ENCODE results near the gene ZNF768. TPM values are rescaled to one million over a fixed set of nuclear protein-coding genes. Genes with fewer than 3 reads are reported as not detected.
"Not testable (repeated sequence)": the region's sequence is repeated elsewhere in the genome, so short reads cannot be mapped to it uniquely, and the experiment has no call there.

The ZNF768 gene
- total RNA-seq, 1 donor from 2014 or later, result 30.7 TPM

DNA sequence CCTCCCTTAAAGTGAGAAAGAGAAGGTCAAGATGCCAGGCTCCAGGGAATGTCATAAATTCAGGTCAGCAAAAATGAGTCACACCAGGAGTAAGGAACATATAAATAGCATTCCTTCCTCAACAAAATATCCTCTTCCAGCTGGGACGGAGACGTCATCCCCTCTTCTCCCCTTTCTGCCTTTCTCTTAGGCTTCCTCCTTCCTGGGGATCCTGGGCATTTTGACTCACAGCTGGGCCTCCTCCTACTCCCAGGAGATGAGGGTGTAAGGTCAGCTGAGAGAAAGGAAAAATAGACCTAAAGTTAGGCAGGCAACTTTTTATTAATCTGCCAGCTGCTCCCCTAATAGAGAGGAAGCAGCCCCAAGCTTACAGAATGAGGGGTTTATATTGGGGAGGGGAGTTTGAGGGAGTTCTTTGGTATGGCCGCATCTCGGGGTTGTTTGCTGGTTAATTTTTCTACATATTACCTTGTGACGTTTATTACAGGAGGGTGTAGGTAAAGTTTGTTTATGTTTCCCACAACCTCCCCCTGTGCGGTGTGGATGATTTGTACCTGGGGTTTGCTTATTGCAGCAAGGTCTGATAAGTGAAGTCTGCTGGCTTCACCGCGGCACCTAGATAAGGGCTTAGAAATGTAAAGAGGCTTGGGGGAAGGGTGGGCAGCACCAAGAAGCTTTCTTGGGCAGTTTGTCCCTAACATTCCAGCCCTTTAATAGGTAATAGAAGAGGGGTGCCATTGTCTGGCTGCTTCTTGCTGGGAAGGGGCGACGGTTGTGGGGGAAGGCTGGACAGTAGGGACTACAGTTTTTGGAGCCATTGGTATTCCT is 15.3 kb upstream of the ZNF768 start:
- Histone ChIP-seq H3K4me1 (no peaks in the 10 kb centered on the region), H3K36me3 (no peaks in the 10 kb centered on the region), H3K4me3 (no peak overlapping the region), H3K9me3 (no peaks in the 10 kb centered on the region), H3K27me3 (no peaks in the 10 kb centered on the region), H3K27ac (no peak overlapping the region)
- intact Hi-C loops (cut with DNase I), result no loop called here
- TF ChIP-seq, protein P1, sequence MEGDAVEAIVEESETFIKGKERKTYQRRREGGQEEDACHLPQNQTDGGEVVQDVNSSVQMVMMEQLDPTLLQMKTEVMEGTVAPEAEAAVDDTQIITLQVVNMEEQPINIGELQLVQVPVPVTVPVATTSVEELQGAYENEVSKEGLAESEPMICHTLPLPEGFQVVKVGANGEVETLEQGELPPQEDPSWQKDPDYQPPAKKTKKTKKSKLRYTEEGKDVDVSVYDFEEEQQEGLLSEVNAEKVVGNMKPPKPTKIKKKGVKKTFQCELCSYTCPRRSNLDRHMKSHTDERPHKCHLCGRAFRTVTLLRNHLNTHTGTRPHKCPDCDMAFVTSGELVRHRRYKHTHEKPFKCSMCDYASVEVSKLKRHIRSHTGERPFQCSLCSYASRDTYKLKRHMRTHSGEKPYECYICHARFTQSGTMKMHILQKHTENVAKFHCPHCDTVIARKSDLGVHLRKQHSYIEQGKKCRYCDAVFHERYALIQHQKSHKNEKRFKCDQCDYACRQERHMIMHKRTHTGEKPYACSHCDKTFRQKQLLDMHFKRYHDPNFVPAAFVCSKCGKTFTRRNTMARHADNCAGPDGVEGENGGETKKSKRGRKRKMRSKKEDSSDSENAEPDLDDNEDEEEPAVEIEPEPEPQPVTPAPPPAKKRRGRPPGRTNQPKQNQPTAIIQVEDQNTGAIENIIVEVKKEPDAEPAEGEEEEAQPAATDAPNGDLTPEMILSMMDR (IDR thresholded peaks at IDR 0.05), result no peak
- TF ChIP-seq POLR2AphosphoS5 (IDR thresholded peaks at IDR 0.05; ENCODE audit: insufficient read depth in 1 of 2, low read depth in 1 of 2) (no peak), POLR2A (IDR thresholded peaks at IDR 0.05) (no peak)
- no peak for DNase-seq (ENCODE audit: extremely low spot score in 2 of 2)

- H3K4me1 ChIP-seq; intact Hi-C loops (cut with DNase I); H3K36me3 ChIP-seq: not testable (repeated sequence)
These were observed 14.6 kb upstream of the ZNF768 start for GRCh38 chr16:30540916-30541464.

DNA sequence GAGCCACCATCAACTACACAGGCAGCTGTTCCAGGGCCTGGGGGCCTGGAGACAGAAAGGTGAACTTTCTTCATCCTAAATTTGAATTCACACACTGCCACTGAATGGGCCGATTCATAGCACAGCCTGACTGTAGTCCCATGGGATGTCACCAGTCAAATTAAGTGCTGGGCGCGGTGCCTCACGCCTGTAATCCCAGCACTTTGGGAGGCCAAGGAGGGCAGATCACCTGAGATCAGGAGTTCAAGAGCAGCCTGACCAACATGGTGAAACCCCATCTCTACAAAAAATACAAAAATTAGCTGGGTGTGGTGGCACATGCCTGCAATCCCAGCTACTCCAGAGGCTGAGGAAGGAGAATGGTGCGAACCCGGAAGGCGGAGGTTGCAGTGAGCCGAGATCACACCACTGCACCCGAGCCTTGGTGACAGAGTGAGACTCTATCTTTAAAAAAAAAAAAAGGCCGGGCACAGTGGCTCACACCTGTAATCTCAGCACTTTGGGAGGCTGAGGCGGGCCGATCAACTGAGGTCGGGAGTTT is 13.7 kb upstream of the ZNF768 start:
- H3K27ac ChIP-seq; H3K27me3 ChIP-seq; H3K4me3 ChIP-seq; H3K36me3 ChIP-seq; DNase-seq (ENCODE audit: extremely low spot score in 2 of 2); H3K9me3 ChIP-seq: not testable (repeated sequence)
- intact Hi-C loops (cut with DNase I), result loop anchor here (5.0 to 10.0 kb wide), 3 partner anchors 45 to 463 kb away; partner anchors contain the start of genes PPP4C, SEPHS2 and ZNF785
- H3K4me1 ChIP-seq, result peaks cover 14% of the 10 kb centered on the region

More at GRCh38 chr16:30540916-30541464, 14.6 kb upstream of the ZNF768 start:
- not testable (repeated sequence) for DNase-seq (ENCODE audit: extremely low spot score in 2 of 2); H3K27me3 ChIP-seq; H3K9me3 ChIP-seq; H3K4me3 ChIP-seq; H3K27ac ChIP-seq

GRCh38 chr16:30539000-30539964 is 12.9 kb upstream of the ZNF768 start:
- Histone ChIP-seq H3K4me1 (peaks cover 15% of the 10 kb centered on the region), H3K36me3 (no peaks in the 10 kb centered on the region), H3K27ac (no peak overlapping the region), H3K9me3 (no peaks in the 10 kb centered on the region), H3K4me3 (no peak overlapping the region), H3K27me3 (no peaks in the 10 kb centered on the region)
- DNase-seq (ENCODE audit: extremely low spot score in 2 of 2), result no peak
- intact Hi-C loops (cut with DNase I), result loop anchor here (5.0 to 10.0 kb wide), 3 partner anchors 46 to 462 kb away; partner anchors contain the start of genes PPP4C, SEPHS2 and ZNF785
- no peak for TF ChIP-seq POLR2A (IDR thresholded peaks at IDR 0.05)
- TF ChIP-seq POLR2AphosphoS5 (IDR thresholded peaks at IDR 0.05; ENCODE audit: insufficient read depth in 1 of 2, low read depth in 1 of 2), result no peak
- TF ChIP-seq, protein P1 (IDR thresholded peaks at IDR 0.05), result no peak

DNA sequence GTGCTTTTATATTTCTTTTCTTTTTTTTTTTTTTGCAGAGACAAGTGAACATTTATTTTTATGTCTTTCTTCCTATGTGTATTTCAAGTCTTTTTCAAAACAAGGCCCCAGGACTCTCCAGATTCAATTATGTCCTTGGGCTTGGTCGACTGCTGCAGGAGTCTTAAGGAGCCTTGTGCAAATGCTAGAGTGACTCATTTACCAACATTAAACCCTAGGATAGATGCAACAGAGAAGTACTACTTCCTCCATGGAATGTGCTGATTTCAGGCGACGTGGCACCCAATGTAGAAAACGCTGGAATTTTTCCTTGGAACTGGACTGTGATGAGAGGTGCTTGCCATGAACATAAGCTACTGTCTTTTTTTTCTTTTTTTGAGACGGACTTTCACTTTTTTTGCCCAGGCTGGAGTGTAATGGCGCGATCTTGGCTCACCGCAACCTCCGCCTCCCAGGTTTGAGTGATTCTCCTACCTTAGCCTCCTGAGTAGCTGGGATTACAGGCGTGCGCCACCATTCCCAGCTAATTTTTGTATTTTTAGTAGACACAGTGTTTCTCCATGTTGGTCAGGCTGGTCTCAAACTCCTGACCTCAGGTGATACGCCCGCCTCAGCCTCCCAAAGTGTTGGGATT is 10.1 kb upstream of the ZNF768 start:
- H3K4me3 ChIP-seq; H3K27me3 ChIP-seq; DNase-seq (ENCODE audit: extremely low spot score in 2 of 2); H3K9me3 ChIP-seq; H3K27ac ChIP-seq: not testable (repeated sequence)
- H3K36me3 ChIP-seq, result peaks cover 0 to 10% of the 10 kb centered on the region in 2 donors
- H3K4me1 ChIP-seq, result peaks cover 32% of the 10 kb centered on the region
- intact Hi-C loops (cut with DNase I), result loop anchor here (5.0 to 10.0 kb wide), 3 partner anchors 48 to 459 kb away; partner anchors contain the start of genes PPP4C, SEPHS2 and ZNF785

Data from vagina (tissue), 2 donors.